Gastroesophageal sphincter (tissue), 4 donors: Measurements from ENCODE around the gene KCNMB1. TPM values are rescaled to one million over a fixed set of nuclear protein-coding genes. Genes with fewer than 3 reads are reported as not detected.
A peak's percentile ranks its signal among the peaks of the same experiment; 100 is the strongest.

Source experiments
- ATAC-seq: fragments of 150-250 bp; one replicate; pipeline ENCODE4 v1.9.1; 2016; ENCODE audit warnings: mild to moderate bottlenecking, moderate library complexity
- H3K27ac ChIP-seq, 4 donors: fragments of 200-600 bp; sonication (generic) in 3 of 4; 1 replicate in 3 of 4; 2 replicates in 1 of 4; pipeline ENCODE4 v1.5.1; 2016 to 2019
- H3K27me3 ChIP-seq: fragments of 200-600 bp; sonication (generic); one replicate; pipeline ENCODE4 v1.5.1; 2019
- H3K36me3 ChIP-seq, 2 donors: fragments of 200-600 bp; sonication (generic); one replicate each; pipeline ENCODE4 v1.5.1; 2019; ENCODE audit warnings: control low read depth in 1 of 2
- H3K4me1 ChIP-seq, 3 donors: fragments of 200-600 bp; sonication (generic); 1 replicate in 2 of 3; 2 replicates in 1 of 3; pipeline ENCODE4 v1.5.1; 2016 to 2019; ENCODE audit warnings: control low read depth in 2 of 3
- H3K4me3 ChIP-seq, 2 donors: fragments of 200-600 bp; sonication (generic); one replicate each; pipeline ENCODE4 v1.5.1; 2019; ENCODE audit warnings: mild to moderate bottlenecking in 1 of 2, moderate library complexity in 1 of 2
- H3K9me3 ChIP-seq, 3 donors: fragments of 200-600 bp; sonication (generic); one replicate each; pipeline ENCODE4 v1.5.1; 2017 to 2019; ENCODE audit warnings: control low read depth in 2 of 3
- EP300 ChIP-seq: sonication (generic); formaldehyde crosslinking; IDR thresholded peaks from one replicate; pipeline ENCODE4 v1.6.1; 2017; ENCODE audit warnings: antibody characterized with exemption, mild to moderate bottlenecking
- POLR2A ChIP-seq, 2 donors: fragments of 450-650 bp; IDR thresholded peaks; one replicate each; pipeline ENCODE4 v1.6.1; 2017; ENCODE audit warnings: antibody characterized with exemption in 2 of 2, mild to moderate bottlenecking in 2 of 2, moderate library complexity in 1 of 2
- POLR2AphosphoS5 ChIP-seq: sonication (generic); formaldehyde crosslinking; IDR thresholded peaks from one replicate; pipeline ENCODE4 v1.6.1; 2017; ENCODE audit warnings: antibody characterized with exemption
- WGBS, 2 donors: methylation state at CpG; one replicate each; pipeline ENCODE4 v1.1.5; 2018; ENCODE audit warnings: low coverage in 1 of 2; 5-methylcytosine and 5-hydroxymethylcytosine counted together
- total RNA-seq, 4 donors: library from RNA; depleted of rRNA; stranded (reverse); fragments of >200 nt; gene quantifications; one replicate each; pipeline ENCODE4 v1.1.0, GENCODE V29; 2016
- TF ChIP-seq, protein P1 (sequence below), 4 experiments: fragments of 200-600 bp in 2 of 4; fragments of 450-650 bp in 2 of 4; sonication (generic) in 1 of 4; IDR thresholded peaks; one replicate each; pipeline ENCODE4 v1.5.1; 2017 to 2019; ENCODE audit warnings: antibody characterized with exemption in 4 of 4, mild to moderate bottlenecking in 2 of 4, moderate library complexity in 2 of 4

KCNMB1 gene
- total RNA-seq, 4 donors from 2014 or later, result 38.0 to 78.3 (median 66.6) TPM

DNA sequence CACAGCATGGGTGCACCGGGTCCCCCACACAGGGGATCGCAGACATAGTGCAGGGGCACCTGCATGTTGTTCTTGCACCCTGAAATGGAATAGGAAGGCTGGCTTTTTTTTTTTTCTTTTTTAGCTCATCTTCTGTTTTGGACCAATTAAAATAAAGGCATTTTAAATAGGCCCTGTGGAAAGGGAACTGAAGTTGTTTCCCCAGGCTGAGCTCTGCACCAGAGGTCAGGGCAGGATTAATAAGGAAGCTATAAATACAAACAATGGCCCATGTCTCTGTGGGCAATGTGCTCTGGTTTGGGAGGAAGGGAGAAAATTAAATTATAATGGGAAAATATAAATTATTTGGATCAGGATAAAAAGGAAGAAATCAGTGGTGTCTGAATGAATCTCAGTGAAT is 21.2 kb upstream of the KCNMB1 start:
- 60% methylated on average over 1 of the region's 2 CpGs; no CpG with 5 or more reads in 1 of the 2 donors for WGBS, 2 donors
- Histone ChIP-seq H3K9me3 (no peaks in the 10 kb centered on the region), H3K36me3 (peaks cover 0 to 15% of the 10 kb centered on the region in 2 donors), H3K4me1 (peaks cover 0 to 22% (median 11%) of the 10 kb centered on the region in 3 donors), H3K27ac (no peak overlapping the region), H3K27me3 (no peaks in the 10 kb centered on the region), H3K4me3 (no peak overlapping the region)
- no peak for ATAC-seq
- TF ChIP-seq, protein P1, sequence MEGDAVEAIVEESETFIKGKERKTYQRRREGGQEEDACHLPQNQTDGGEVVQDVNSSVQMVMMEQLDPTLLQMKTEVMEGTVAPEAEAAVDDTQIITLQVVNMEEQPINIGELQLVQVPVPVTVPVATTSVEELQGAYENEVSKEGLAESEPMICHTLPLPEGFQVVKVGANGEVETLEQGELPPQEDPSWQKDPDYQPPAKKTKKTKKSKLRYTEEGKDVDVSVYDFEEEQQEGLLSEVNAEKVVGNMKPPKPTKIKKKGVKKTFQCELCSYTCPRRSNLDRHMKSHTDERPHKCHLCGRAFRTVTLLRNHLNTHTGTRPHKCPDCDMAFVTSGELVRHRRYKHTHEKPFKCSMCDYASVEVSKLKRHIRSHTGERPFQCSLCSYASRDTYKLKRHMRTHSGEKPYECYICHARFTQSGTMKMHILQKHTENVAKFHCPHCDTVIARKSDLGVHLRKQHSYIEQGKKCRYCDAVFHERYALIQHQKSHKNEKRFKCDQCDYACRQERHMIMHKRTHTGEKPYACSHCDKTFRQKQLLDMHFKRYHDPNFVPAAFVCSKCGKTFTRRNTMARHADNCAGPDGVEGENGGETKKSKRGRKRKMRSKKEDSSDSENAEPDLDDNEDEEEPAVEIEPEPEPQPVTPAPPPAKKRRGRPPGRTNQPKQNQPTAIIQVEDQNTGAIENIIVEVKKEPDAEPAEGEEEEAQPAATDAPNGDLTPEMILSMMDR (IDR thresholded peaks at IDR 0.05), result no peak
- TF ChIP-seq POLR2A (IDR thresholded peaks at IDR 0.05) (no peak), EP300 (no peak), POLR2AphosphoS5 (no peak)

DNA sequence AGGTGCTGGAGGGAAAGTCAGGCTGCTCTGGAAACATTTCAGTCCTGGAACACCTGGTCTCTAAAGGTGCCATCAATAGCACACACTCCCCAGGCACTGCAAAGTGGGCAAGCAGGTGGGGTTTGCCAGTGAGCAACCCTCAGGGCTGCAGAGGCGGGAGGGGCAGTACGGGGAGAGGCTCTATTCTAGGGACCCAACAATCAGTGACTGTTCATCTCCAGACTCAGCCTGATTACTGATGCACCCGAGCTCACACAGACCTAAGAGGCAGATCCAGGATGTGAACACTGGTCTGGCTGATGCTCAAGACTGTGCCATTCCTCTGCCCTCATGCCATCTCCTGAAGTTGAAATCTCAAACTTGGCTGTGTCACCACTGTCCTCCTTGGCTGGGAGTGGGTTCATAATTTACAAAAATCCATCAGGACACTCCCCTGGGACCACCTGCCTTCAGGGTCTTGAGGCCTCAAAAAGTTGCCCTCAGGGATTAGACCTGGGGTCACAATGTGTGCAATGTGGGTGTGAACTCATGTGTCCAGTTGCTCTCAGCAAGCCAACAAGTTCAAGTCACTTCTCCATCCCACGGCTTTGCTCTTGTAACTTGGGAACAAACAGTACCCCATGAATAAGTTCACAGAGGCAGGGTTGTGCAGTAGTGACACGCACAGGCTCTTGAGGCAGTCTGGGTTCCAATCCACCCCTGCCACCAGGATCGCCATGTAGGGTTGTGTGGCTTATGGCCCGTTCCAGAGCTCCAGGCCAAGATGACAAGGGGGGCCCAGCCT is 19.9 kb upstream of the KCNMB1 start:
- Histone ChIP-seq H3K4me3 (no peak overlapping the region), H3K36me3 (peaks cover 0 to 14% of the 10 kb centered on the region in 2 donors), H3K27ac (no peak overlapping the region), H3K4me1 (peaks cover 0 to 22% (median 11%) of the 10 kb centered on the region in 3 donors), H3K27me3 (no peaks in the 10 kb centered on the region), H3K9me3 (no peaks in the 10 kb centered on the region)
- TF ChIP-seq POLR2A (IDR thresholded peaks at IDR 0.05) (no peak), EP300 (no peak), POLR2AphosphoS5 (no peak)
- TF ChIP-seq, protein P1 (IDR thresholded peaks at IDR 0.05), result no peak
- WGBS, 2 donors, result 82% methylated on average over 3 of the region's 7 CpGs; no CpG with 5 or more reads in 1 of the 2 donors
- no peak for ATAC-seq

- Histone ChIP-seq H3K9me3 (no peaks in the 10 kb centered on the region), H3K36me3 (peaks cover 0 to 6% of the 10 kb centered on the region in 2 donors), H3K27me3 (no peaks in the 10 kb centered on the region), H3K4me3 (no peak overlapping the region), H3K27ac (no peak overlapping the region), H3K4me1 (peaks cover 0 to 22% (median 11%) of the 10 kb centered on the region in 3 donors)
- WGBS, 2 donors, result 21 to 32% methylated on average over 3 to 4 of the region's 6 CpGs
- TF ChIP-seq EP300 (no peak), POLR2A (IDR thresholded peaks at IDR 0.05) (no peak)
- TF ChIP-seq, protein P1 (IDR thresholded peaks at IDR 0.05), result no peak
- ATAC-seq, result peak; percentile 54
These were observed 19.1 kb upstream of the KCNMB1 start for GRCh38 chr5:170408226-170408625.

- Histone ChIP-seq H3K27ac (no peak overlapping the region), H3K9me3 (no peaks in the 10 kb centered on the region), H3K4me3 (no peak overlapping the region), H3K36me3 (peaks cover 0 to 6% of the 10 kb centered on the region in 2 donors), H3K4me1 (peaks cover 0 to 22% (median 11%) of the 10 kb centered on the region in 3 donors), H3K27me3 (no peaks in the 10 kb centered on the region)
- TF ChIP-seq EP300 (no peak), POLR2AphosphoS5 (no peak)
- TF ChIP-seq, protein P1 (IDR thresholded peaks at IDR 0.05), result no peak
- no peak for ATAC-seq
- 86% methylated on average over 5 of the region's 6 CpGs; no CpG with 5 or more reads in 1 of the 2 donors for WGBS, 2 donors
These were observed 17.9 kb upstream of the KCNMB1 start for GRCh38 chr5:170407062-170407461.

- peaks cover 0 to 22% (median 11%) of the 10 kb centered on the region in 3 donors for H3K4me1 ChIP-seq
- WGBS, 2 donors, result 56 to 64% methylated on average over 2 of the region's 2 CpGs
- H3K36me3 ChIP-seq, result peaks cover 0 to 13% of the 10 kb centered on the region in 2 donors
- H3K27ac ChIP-seq, result no peak overlapping the region
- no peak overlapping the region for H3K4me3 ChIP-seq
- H3K27me3 ChIP-seq, result no peaks in the 10 kb centered on the region
- no peak for ATAC-seq
- H3K9me3 ChIP-seq, result no peaks in the 10 kb centered on the region
- TF ChIP-seq, protein P1 (IDR thresholded peaks at IDR 0.05), result no peak
- TF ChIP-seq POLR2A (IDR thresholded peaks at IDR 0.05) (no peak), POLR2AphosphoS5 (no peak), EP300 (no peak)
These were observed 16.6 kb upstream of the KCNMB1 start for GRCh38 chr5:170405817-170406216.
